Breast epithelium (tissue), 3 donors: ENCODE results near the gene TMEM43.

ENCODE experiments used
- CTCF ChIP-seq, 3 donors: fragments of 450-650 bp; IDR thresholded peaks; one replicate each; pipeline ENCODE4 v1.5.1; 2016 to 2017; ENCODE audit warnings: antibody characterized with exemption in 3 of 3, mild to moderate bottlenecking in 3 of 3, moderate library complexity in 3 of 3
- POLR2A ChIP-seq: fragments of 450-650 bp; IDR thresholded peaks from one replicate; pipeline ENCODE4 v1.6.1; 2016; ENCODE audit warnings: antibody characterized with exemption, mild to moderate bottlenecking, moderate library complexity
- POLR2AphosphoS5 ChIP-seq, 3 donors: sonication (generic); formaldehyde crosslinking; IDR thresholded peaks; one replicate each; pipeline ENCODE4 v1.6.1; 2017; ENCODE audit warnings: antibody characterized with exemption in 3 of 3

- TF ChIP-seq CTCF (IDR thresholded peaks at IDR 0.05): no peak
- no peak for TF ChIP-seq POLR2AphosphoS5 (IDR thresholded peaks at IDR 0.05)
- no peak for TF ChIP-seq POLR2A
Observed at GRCh38 chr3:14119651-14120050, 5.2 kb upstream of the TMEM43 start.
